Raji (cell line): Measurements from ENCODE around the gene OR1L4.

Experiments used
- POLR2A ChIP-seq: IDR thresholded peaks from 2 replicates; pipeline ENCODE4 v1.6.1; 2011; ENCODE audit warnings: low read depth, low read length, control low read depth; ENCODE audit not compliant: insufficient read depth

The OR1L4 gene

GRCh38 chr9:122723690-122724089 is at the start of gene OR1L4:
OR1L4 (plus strand) TSS chr9:122723990; CDS start chr9:122723990, 0 bp downstream.
- TF ChIP-seq POLR2A, result no peak

- no peak for TF ChIP-seq POLR2A
Measured at GRCh38 chr9:122684851-122685250, 38.9 kb upstream of the OR1L4 start.

GRCh38 chr9:122695696-122696095 is 28.1 kb upstream of the OR1L4 start:
- no peak for TF ChIP-seq POLR2A

- TF ChIP-seq POLR2A, result no peak
Measured at GRCh38 chr9:122718038-122718437, 5.8 kb upstream of the OR1L4 start.

GRCh38 chr9:122719218-122719617 is 4.6 kb upstream of the OR1L4 start:
- no peak for TF ChIP-seq POLR2A

GRCh38 chr9:122742003-122742402 is 18.2 kb downstream of the OR1L4 start, which contains the start of gene OR1L6:
OR1L6 (plus strand) TSS chr9:122742303; CDS start chr9:122749848, 7,545 bp downstream.
- no peak for TF ChIP-seq POLR2A

GRCh38 chr9:122754825-122755224 is 31.0 kb downstream of the OR1L4 start:
- TF ChIP-seq POLR2A, result no peak

- TF ChIP-seq POLR2A, result no peak
Measured at GRCh38 chr9:122767817-122768216, 44.0 kb downstream of the OR1L4 start.
